HG03039 (cell line): ENCODE results near the gene HECA.
"Not testable (repeated sequence)": the region's sequence is repeated elsewhere in the genome, so short reads cannot be mapped to it uniquely, and the experiment has no call there.

Source experiments
- ATAC-seq: cut with Tn5 transposase; IDR thresholded peaks from one replicate; pipeline ENCODE4 v1.9.1; 2021; ENCODE audit warnings: mild to moderate bottlenecking, moderate library complexity; ENCODE audit not compliant: unreplicated experiment

HECA gene

DNA sequence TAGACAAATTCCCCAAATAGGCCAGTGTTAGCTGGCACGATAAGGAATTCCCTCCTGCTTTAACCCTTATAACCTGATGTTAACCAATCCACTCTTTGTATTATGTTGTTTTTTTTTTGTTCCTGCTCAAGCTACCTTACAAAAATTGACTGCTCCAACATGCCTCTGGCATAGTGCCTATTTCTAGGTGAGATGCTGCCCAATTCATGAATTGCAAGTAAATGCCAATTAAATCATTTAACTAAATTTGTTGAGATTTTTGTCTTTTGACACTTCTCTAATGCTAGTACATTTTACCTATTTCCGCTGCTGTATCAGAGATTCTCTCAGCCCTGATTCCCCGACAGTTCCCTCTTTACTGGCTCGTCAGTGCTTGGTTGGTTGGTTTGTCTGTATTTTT, 66.5 kb downstream of the HECA start:
- no peak for ATAC-seq

DNA sequence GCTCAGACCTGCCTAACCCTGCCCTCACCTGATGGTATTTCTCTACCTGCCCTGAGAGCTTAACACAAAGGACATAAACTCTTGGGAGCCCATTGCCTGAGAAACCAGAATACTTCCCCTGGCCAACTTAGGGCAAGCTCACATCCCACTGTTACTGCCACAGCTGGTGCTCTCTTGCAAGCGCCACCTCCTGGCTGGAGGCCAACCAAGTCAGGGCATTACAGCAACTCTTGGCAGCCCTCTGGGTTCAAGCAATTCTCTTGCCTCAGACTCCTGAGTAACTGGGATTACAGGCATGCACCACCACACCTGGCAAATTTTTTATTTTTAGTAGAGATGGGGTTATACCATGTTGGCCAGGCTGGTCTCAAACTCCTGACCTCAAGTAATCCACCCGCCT, 70.1 kb downstream of the HECA start:
- no peak for ATAC-seq

DNA sequence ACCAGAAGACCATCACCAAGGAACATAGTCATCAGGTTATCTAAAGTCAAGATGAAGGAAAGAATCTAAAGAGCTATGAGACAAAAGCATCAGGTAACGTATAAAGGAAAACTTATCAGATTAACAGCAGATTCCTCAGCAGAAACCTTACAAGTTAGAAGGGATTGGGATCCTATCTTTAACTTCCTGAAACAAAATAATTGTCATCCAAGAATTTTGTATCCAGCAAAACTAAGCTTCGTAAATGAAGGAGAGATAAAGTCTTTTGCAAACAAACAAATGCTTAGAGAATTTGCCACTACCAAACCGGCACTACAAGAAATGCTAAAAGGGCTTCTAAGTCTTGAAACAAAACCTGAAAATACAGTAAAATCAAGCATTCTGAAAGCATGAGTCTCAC, 71.0 kb downstream of the HECA start:
- ATAC-seq, result no peak

DNA sequence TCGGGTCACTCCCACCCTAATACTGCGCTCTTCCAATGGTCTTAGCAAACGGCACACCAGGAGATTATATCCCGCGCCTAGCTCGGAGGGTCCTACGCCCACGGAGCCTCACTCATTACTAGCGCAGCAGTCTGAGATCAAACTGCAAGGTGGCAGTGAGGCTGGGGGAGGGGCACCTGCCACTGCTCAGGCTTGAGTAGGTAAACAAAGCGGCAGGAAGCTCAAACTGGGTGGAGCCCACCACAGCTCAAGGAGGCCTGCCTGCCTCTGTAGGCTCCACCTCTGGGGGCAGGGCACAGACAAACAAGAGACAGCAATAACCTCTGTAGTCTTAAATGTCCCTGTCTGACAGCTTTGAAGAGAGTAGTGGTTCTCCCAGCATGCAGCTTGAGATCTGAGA, 75.9 kb downstream of the HECA start:
- ATAC-seq, result not testable (repeated sequence)

DNA sequence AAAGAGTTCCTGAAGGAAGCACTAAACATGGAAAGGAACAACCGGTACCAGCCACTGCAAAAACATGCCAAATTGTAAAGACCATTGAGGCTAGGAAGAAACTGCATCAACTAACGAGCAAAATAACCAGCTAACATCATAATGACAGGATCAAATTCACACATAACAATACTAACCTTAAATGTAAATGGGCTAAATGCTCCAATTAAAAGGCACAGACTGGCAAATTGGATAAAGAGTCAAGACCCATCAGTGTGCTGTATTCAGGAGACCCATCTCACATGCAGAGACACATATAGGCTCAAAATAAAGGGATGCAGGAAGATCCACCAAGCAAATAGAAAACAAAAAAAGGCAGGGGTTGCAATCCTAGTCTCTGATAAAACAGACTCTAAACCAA, 77.6 kb downstream of the HECA start:
- not testable (repeated sequence) for ATAC-seq

DNA sequence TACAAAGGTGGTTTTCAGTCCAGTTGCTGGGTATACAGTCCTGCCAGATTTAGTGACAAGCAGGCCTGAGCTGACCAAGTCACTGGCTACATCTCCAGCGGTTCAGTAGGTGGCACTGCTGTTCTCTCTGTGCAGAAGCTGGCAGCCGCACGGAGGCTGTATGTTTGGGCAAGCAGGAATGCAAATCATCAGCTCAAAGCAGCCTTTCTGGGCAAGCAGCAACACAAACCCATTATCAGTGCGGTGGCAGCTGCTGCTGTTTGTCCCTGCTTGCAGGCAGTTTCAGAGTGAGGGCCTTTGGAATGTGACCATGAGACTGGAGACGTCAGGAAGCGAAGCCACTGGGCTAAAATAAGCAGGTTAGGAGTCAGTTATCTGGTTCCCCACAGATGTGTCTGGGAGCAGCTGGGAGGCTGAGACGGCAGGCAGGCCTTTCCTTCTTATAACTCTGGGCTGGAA, 84.4 kb downstream of the HECA start:
- peak; percentile 100 for ATAC-seq

DNA sequence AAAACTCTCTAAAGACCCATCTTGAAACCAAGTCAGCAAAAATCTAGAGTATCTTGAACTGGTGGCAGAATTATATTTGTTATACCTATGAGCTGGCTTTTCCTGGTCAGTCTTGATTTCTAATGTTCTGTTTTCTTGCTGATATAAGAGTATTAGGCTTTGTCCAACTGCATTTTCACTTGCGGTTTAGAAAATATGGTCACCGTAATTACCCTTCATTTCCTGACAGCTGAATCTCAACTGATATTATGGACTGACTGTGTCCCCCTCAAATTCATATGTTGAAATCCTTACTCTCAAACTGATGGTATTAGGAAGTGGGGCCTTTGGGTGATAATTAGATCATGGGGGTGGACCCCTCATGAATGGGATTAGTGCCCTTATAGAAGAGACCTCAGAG, 84.9 kb downstream of the HECA start:
- no peak for ATAC-seq

DNA sequence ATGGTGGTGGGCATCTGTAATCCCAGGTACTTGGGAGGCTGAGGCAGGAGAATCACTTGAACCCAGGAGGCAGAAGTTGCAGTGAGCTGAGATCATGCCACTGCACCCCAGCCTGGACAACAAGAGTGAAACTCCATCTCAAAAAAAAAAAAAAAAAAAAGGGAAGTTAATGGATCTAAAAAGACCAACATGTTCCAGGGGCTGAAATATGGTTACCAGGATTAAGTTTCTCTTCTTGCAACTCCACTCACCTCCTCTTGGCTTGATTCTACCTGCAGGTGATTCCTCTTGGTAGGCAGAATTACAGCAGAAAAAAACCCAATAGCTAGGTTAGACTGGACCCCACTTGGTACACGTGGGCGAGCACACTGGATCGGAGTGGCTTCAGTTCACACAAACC, 93.5 kb downstream of the HECA start:
- ATAC-seq, result not testable (repeated sequence)
